ENCODE data around the gene DPH2. TPM values are rescaled to one million over a fixed set of nuclear protein-coding genes. Genes with fewer than 3 reads are reported as not detected.

Gene DPH2
- total and polyA plus RNA-seq, 10 of the 15 experiments (the other 5 are each of a cell fraction or from before 2014, with no cell fraction given): 13.1 to 82.9 (median 52.0) TPM

GRCh38 chr1:43985984-43986595 lies 16.3 kb downstream of the DPH2 start (continued):
- TF ChIP-seq, protein P1, sequence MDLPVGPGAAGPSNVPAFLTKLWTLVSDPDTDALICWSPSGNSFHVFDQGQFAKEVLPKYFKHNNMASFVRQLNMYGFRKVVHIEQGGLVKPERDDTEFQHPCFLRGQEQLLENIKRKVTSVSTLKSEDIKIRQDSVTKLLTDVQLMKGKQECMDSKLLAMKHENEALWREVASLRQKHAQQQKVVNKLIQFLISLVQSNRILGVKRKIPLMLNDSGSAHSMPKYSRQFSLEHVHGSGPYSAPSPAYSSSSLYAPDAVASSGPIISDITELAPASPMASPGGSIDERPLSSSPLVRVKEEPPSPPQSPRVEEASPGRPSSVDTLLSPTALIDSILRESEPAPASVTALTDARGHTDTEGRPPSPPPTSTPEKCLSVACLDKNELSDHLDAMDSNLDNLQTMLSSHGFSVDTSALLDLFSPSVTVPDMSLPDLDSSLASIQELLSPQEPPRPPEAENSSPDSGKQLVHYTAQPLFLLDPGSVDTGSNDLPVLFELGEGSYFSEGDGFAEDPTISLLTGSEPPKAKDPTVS (IDR thresholded peaks at IDR 0.05; ENCODE audit: low read depth, low read length): no peak
- TF ChIP-seq RFX5 (IDR thresholded peaks at IDR 0.05; ENCODE audit: low read depth, low read length): no peak
- no peak for TF ChIP-seq FOS (IDR thresholded peaks at IDR 0.05; ENCODE audit: borderline replicate concordance, extremely low read depth, insufficient read length)
- no peak for TF ChIP-seq CREM (IDR thresholded peaks at IDR 0.05; ENCODE audit: low read depth)
- no peak for TF ChIP-seq MTA2 (IDR thresholded peaks at IDR 0.05; ENCODE audit: low read depth)

DNA sequence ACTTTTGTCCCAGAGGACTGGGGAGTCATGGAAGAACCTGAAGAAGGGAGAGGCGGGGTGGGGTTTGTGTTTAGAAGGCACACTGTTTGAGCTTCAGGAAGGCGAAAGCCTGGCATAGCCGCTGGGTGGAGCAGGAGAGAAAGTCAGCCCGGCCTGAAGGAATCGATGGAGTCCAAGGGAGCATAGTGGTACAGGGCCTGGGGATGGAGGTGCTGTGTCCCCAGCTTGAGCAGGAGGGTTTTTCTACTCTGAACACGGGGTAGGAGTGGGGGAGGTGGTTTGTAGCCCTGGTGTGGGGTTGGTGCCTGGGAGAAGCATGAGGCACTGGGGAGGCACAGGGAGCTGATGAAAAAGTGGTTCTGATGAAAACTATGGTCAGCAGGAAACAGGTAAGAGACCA lies 16.9 kb downstream of the DPH2 start:
- CTCF ChIA-PET: no interaction called here
- in situ Hi-C loops (cut with MboI): no loop called here
- RAD21 ChIA-PET (ENCODE audit: unreplicated experiment): no interaction called here
- Histone ChIP-seq H3K4me1 (ENCODE audit: control insufficient read depth, insufficient read depth, low read length) (peaks cover 6% of the 10 kb centered on the region), H3K9me3 (replicated peaks; ENCODE audit: control insufficient read depth, insufficient read depth, low read length) (no peaks in the 10 kb centered on the region), H2AFZ (ENCODE audit: control insufficient read depth, low read depth, low read length) (no peak overlapping the region), H3K4me3 (no peak overlapping the region), H3K27me3 (replicated peaks in 1 of 2; ENCODE audit: control insufficient read depth in 2 of 2, insufficient read depth in 2 of 2, low read length in 1 of 2) (no peaks in the 10 kb centered on the region), H3K9ac (ENCODE audit: control insufficient read depth, insufficient read depth, low read length) (no peak overlapping the region), H3K4me2 (ENCODE audit: control insufficient read depth, insufficient read depth) (no peak overlapping the region), H3K36me3 (ENCODE audit: control insufficient read depth in 2 of 2, insufficient read depth in 2 of 2, low read length in 1 of 2) (peaks cover 0 to 4% of the 10 kb centered on the region in 2 experiments; a peak in 3 of 4 replicates), H3K27ac (ENCODE audit: control insufficient read depth, insufficient read depth) (no peak overlapping the region), H4K20me1 (ENCODE audit: control insufficient read depth, insufficient read depth) (no peaks in the 10 kb centered on the region), H3K79me2 (ENCODE audit: control insufficient read depth, insufficient read depth, low read length) (no peaks in the 10 kb centered on the region; the same call in none of the 2 replicates)
- WGBS (ENCODE audit: insufficient coverage, insufficient replicate concordance, low lambda C conversion rate, missing lambda C conversion rate): 60% methylated on average over 6 of the region's 6 CpGs
- no peak for FAIRE-seq
- no TSS peak for BruUV-seq (replicated peaks)
- POLR2A ChIA-PET: no interaction called here
- no peak for ATAC-seq
- SMC1A ChIA-PET (ENCODE audit: uncharacterized antibody, unreplicated experiment): interaction anchor here (1.4 kb wide), 1 partner anchor 223 kb away, joined by 3 read pairs; no protein-coding TSS in a partner anchor
- intact Hi-C loops (cut with micrococcal nuclease; ENCODE audit: unreplicated experiment): no loop called here
- no peak for DNase-seq (ENCODE audit: low read depth, low spot score)
- TF ChIP-seq BCL11A (IDR thresholded peaks at IDR 0.05; ENCODE audit: low read depth, low read length) (no peak), SPI1 (IDR thresholded peaks at IDR 0.05; ENCODE audit: borderline replicate concordance, insufficient read depth, low read depth, low read length) (no peak), STAT1 (conservative IDR thresholded peaks at IDR 0.05) (no peak), IRF5 (IDR thresholded peaks at IDR 0.05; ENCODE audit: borderline replicate concordance) (no peak), BCL3 (IDR thresholded peaks at IDR 0.05; ENCODE audit: borderline replicate concordance, insufficient read depth, low read depth, low read length, poor library complexity, severe bottlenecking) (no peak), NR2F1 (conservative IDR thresholded peaks at IDR 0.05) (no peak)
- TF ChIP-seq, protein P2, sequence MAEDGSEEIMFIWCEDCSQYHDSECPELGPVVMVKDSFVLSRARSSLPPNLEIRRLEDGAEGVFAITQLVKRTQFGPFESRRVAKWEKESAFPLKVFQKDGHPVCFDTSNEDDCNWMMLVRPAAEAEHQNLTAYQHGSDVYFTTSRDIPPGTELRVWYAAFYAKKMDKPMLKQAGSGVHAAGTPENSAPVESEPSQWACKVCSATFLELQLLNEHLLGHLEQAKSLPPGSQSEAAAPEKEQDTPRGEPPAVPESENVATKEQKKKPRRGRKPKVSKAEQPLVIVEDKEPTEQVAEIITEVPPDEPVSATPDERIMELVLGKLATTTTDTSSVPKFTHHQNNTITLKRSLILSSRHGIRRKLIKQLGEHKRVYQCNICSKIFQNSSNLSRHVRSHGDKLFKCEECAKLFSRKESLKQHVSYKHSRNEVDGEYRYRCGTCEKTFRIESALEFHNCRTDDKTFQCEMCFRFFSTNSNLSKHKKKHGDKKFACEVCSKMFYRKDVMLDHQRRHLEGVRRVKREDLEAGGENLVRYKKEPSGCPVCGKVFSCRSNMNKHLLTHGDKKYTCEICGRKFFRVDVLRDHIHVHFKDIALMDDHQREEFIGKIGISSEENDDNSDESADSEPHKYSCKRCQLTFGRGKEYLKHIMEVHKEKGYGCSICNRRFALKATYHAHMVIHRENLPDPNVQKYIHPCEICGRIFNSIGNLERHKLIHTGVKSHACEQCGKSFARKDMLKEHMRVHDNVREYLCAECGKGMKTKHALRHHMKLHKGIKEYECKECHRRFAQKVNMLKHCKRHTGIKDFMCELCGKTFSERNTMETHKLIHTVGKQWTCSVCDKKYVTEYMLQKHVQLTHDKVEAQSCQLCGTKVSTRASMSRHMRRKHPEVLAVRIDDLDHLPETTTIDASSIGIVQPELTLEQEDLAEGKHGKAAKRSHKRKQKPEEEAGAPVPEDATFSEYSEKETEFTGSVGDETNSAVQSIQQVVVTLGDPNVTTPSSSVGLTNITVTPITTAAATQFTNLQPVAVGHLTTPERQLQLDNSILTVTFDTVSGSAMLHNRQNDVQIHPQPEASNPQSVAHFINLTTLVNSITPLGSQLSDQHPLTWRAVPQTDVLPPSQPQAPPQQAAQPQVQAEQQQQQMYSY (CRISPR knock-in tag; IDR thresholded peaks at IDR 0.05): no peak

All from GM12878 (cell line).